Stimulated activated CD8-positive, alpha-beta memory T cell treated with anti-CD3 and anti-CD28 coated beads, Interleukin-4, amount 100 ng/mL, for 48 hours (primary cell): ENCODE results near the gene KRTAP4-9.
"Not testable (repeated sequence)": the region's sequence is repeated elsewhere in the genome, so short reads cannot be mapped to it uniquely, and the experiment has no call there.

Source experiments
- DNase-seq: peaks from one replicate; pipeline ENCODE4 v3.0.0-alpha.2; 2020

Gene KRTAP4-9

GRCh38 chr17:41098481-41098880 is 6.7 kb upstream of the KRTAP4-9 start:
- no peak for DNase-seq

GRCh38 chr17:41099682-41100480 is 5.3 kb upstream of the KRTAP4-9 start:
- DNase-seq = not testable (repeated sequence)

- DNase-seq = no peak
These were observed 3.5 kb upstream of the KRTAP4-9 start, which contains the start of gene KRTAP4-16 for GRCh38 chr17:41101586-41102259. Gene KRTAP4-16, minus strand, starts transcription at chr17:41102209. Its CDS starts 0 bp downstream, at chr17:41102209.

- DNase-seq = no peak
These were observed 1.3 kb upstream of the KRTAP4-9 start for GRCh38 chr17:41103896-41104295.

- DNase-seq = not testable (repeated sequence)
These were observed 677 bp upstream of the KRTAP4-9 start for GRCh38 chr17:41104386-41105038.

GRCh38 chr17:41107941-41108450 is 2.8 kb downstream of the KRTAP4-9 start:
- DNase-seq = no peak

- DNase-seq = not testable (repeated sequence)
These were observed 3.7 kb downstream of the KRTAP4-9 start for GRCh38 chr17:41108728-41109386.

- DNase-seq = no peak
These were observed 6.1 kb downstream of the KRTAP4-9 start for GRCh38 chr17:41111151-41111885.

- no peak for DNase-seq
These were observed 11.1 kb downstream of the KRTAP4-9 start for GRCh38 chr17:41116297-41116696.

- not testable (repeated sequence) for DNase-seq
These were observed 12.7 kb downstream of the KRTAP4-9 start, which contains the start of gene KRTAP4-11 for GRCh38 chr17:41117846-41118386. Gene KRTAP4-11, minus strand, starts transcription at chr17:41118373. Its CDS starts 58 bp downstream, at chr17:41118315.

GRCh38 chr17:41118721-41119120 is 13.5 kb downstream of the KRTAP4-9 start:
- DNase-seq = no peak

GRCh38 chr17:41119696-41120690 is 14.8 kb downstream of the KRTAP4-9 start:
- DNase-seq = not testable (repeated sequence)

GRCh38 chr17:41121742-41122141 is 16.6 kb downstream of the KRTAP4-9 start:
- no peak for DNase-seq

- not testable (repeated sequence) for DNase-seq
These were observed 18.3 kb downstream of the KRTAP4-9 start for GRCh38 chr17:41123292-41123990.

- not testable (repeated sequence) for DNase-seq
These were observed 18.8 kb downstream of the KRTAP4-9 start, which contains the start of gene KRTAP4-12 for GRCh38 chr17:41123991-41124371. Gene KRTAP4-12, minus strand, starts transcription at chr17:41124182. Its CDS starts 60 bp downstream, at chr17:41124122.

GRCh38 chr17:41125064-41125463 is 19.9 kb downstream of the KRTAP4-9 start:
- no peak for DNase-seq

GRCh38 chr17:41126412-41126811 is 21.2 kb downstream of the KRTAP4-9 start:
- no peak for DNase-seq

- DNase-seq = no peak
These were observed 22.2 kb downstream of the KRTAP4-9 start for GRCh38 chr17:41127371-41127770.

- no peak for DNase-seq
These were observed 26.8 kb downstream of the KRTAP4-9 start for GRCh38 chr17:41131979-41132378.
